Skeletal muscle tissue (tissue), 4 donors: Measurements from ENCODE around the gene RALGPS1. TPM values are rescaled to one million over a fixed set of nuclear protein-coding genes. Genes with fewer than 3 reads are reported as not detected.

ENCODE experiments used
- H3K27ac ChIP-seq: one replicate; pipeline ENCODE4 v1.7.0; 2013; ENCODE audit warnings: mild to moderate bottlenecking, low read depth, low read length, inconsistent platforms
- H3K27me3 ChIP-seq, 3 donors: one replicate each; pipeline ENCODE4 v1.7.0; 2013; ENCODE audit warnings: low read length in 3 of 3; ENCODE audit not compliant: control insufficient read depth in 3 of 3, insufficient read depth in 3 of 3
- H3K36me3 ChIP-seq, 3 donors: one replicate each; pipeline ENCODE4 v1.7.0; 2013; ENCODE audit warnings: low read length in 3 of 3; ENCODE audit not compliant: control insufficient read depth in 3 of 3, insufficient read depth in 3 of 3
- H3K4me1 ChIP-seq, 3 donors: one replicate each; pipeline ENCODE4 v1.7.0; 2013; ENCODE audit warnings: low read length in 3 of 3, mild to moderate bottlenecking in 3 of 3; ENCODE audit not compliant: control insufficient read depth in 3 of 3, insufficient read depth in 3 of 3
- H3K4me3 ChIP-seq, 3 donors: one replicate each; pipeline ENCODE4 v1.7.0; 2013; ENCODE audit warnings: low read length in 3 of 3
- H3K9ac ChIP-seq, 3 donors: one replicate each; pipeline ENCODE4 v1.7.0; 2013; ENCODE audit warnings: low read length in 3 of 3, mild to moderate bottlenecking in 3 of 3, moderate library complexity in 2 of 3, low read depth in 1 of 3
- H3K9me3 ChIP-seq, 3 donors: one replicate each; pipeline ENCODE4 v1.7.0; 2013; ENCODE audit warnings: low read length in 3 of 3; ENCODE audit not compliant: control insufficient read depth in 3 of 3
- total RNA-seq: library from RNA; depleted of rRNA; stranded (reverse); fragments of >200 nt; gene quantifications from one replicate; pipeline ENCODE4 v1.2.3, GENCODE V29; 2014
- donor health status: Osteomylitis.

RALGPS1 gene
- total RNA-seq, 1 donor from 2014 or later: 9.4 TPM

DNA sequence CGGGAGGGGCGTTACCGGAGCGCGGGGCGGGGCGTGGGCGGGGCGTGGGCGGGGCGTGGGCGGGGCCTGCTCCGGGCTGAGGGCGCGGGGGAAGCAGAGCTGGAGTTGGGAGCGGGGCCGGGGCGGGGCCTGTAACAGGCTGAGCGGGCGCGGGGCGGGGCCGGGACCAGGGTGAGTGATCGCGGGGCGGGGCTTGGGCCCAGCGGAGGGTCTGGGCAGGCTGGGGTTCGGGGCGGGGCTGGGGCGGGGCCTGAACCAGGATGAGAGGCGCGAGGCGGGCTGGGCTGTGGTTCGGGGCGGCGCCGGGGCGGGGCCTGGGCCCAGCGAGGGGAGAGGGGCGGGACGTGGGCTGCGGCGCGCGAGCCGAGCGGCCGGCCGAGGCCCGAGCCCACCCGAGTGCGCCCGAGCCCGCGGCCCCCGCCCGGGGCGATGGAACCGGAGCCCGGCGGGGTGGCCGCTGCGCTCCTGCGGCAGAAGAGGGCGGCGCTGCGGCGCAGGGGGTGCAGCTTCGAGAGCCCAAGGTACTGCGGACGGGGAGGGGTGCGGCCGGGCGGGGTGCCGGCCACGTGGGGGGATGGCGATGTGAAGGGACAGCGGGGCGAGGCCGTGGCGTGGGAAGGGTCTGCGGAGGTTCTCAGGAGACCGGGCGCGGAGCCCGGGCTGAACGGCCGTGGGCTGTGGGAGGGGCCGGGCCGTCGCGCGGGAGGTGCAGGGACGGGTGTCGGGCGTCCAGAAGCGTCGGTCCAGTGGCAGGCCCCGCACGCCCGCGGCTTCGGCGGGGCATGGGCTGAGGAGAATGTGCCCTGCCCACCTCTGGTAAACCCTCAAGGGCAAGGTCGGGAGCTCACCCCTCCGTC is 310.5 kb downstream of the RALGPS1 start:
- peaks cover 9 to 17% (median 15%) of the 10 kb centered on the region in 3 donors for H3K4me1 ChIP-seq
- H3K36me3 ChIP-seq: no peaks in the 10 kb centered on the region
- H3K27ac ChIP-seq: peak overlapping the region; percentile 72
- no peaks in the 10 kb centered on the region for H3K27me3 ChIP-seq
- peak overlapping the region; percentile 20 to 83 (median 60) for H3K9ac ChIP-seq
- H3K9me3 ChIP-seq: no peaks in the 10 kb centered on the region
- H3K4me3 ChIP-seq: peak overlapping the region; percentile 77 to 86 (median 86)

DNA sequence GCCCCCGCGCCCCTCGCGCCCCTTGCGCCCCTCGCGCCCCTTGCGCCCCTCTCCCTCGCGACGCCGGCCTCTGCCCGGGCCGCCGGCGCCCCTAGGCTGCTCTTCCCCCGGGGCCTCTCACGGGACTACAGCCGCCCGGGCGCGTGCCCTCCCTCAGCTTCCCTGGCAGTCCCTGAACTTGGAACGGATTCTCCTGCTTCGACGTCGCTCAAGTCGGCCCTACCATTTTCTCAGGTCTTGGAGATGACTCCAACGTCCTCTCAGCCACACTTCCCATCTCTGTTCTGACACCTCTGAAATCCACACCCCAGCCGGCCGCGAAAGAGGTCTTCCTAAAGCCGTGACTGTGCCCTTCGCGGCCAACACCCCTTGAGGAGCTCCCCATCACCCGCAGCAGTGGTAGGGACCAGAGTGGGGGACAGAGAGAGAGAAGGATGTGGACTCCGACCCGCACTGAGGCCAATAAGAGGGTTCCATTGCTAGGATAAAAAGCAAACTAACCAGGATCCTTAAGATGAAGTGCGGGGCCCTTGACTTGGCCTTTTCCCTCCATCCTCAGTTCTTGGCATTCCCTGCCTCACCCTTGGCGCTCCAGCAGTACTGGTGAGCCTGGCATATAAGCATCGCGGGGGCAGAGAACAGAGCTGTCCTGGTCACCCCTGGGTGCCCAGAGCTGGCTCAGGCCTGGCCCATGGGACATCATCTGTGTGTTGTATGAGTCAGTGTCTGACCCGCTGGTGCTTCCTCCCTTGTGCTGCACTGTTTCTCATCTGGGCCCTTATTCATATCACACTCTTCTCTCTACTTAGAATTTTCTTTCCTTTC is 311.4 kb downstream of the RALGPS1 start:
- Histone ChIP-seq H3K4me1 (peaks cover 9 to 17% (median 15%) of the 10 kb centered on the region in 3 donors), H3K4me3 (peak overlapping the region; percentile 24 to 77 (median 70)), H3K36me3 (no peaks in the 10 kb centered on the region), H3K27ac (no peak overlapping the region), H3K9me3 (no peaks in the 10 kb centered on the region), H3K9ac (peak overlapping the region in 1 of 3 donors; percentile 68), H3K27me3 (no peaks in the 10 kb centered on the region)

DNA sequence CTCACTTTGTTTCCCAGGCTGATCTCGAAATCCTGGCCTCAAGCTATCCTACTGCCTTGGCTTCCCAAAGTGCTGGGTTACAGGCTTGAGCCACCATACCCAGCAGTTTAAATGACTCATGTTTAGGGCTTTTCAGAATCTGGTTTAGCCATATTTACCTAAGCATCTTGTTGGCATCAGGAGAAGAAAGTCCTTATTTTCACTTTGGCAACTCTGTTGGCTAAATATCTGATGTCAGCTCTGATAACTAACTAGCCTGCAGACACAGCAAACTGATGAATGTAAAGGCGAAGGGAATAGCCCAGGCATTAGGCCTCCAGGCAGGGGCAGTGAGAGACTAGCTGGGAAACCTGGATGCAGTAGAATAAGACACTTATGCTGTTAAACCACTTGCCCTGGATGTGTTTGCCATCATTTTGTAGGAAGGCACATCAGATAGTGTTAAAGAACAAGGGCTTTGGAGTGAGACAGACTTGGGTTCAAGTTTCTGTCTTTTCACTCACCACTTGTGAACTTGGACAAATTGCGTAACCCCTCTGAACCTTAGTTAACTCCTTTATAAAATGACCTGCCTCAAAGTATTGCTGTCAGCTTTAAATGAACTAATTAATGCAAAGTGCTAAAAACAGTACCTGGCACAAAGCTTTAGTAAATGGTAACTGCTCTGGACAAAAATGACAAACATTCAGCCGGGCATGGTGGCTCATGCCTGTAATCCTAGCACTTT is 315.3 kb downstream of the RALGPS1 start:
- Histone ChIP-seq H3K27me3 (no peaks in the 10 kb centered on the region), H3K9ac (no peak overlapping the region), H3K4me3 (no peak overlapping the region), H3K9me3 (no peaks in the 10 kb centered on the region), H3K36me3 (no peaks in the 10 kb centered on the region), H3K27ac (no peak overlapping the region), H3K4me1 (peaks cover 0 to 7% (median 6%) of the 10 kb centered on the region in 3 donors)

DNA sequence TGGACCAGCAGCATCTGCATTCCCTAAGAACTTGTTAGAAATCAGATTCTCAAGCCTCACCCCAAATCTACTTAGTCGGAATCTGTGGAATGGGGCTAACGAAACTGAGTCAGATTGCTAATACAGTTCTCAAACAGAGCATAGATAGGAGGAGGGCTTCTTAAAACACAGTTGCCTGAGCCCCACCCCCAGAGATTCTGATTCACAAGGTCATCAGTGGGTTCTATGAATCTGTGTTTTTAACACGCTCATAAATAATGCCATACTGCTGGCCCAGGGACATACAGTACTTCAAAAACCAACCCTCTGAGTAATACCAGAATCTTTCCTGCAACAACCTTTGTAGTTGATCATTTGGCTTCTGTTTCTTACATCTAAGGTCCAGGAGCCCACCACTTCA is 317.1 kb downstream of the RALGPS1 start:
- H3K4me1 ChIP-seq: no peaks in the 10 kb centered on the region
- H3K4me3 ChIP-seq: no peak overlapping the region
- H3K9ac ChIP-seq: no peak overlapping the region
- H3K9me3 ChIP-seq: no peaks in the 10 kb centered on the region
- no peak overlapping the region for H3K27ac ChIP-seq
- H3K36me3 ChIP-seq: no peaks in the 10 kb centered on the region
- H3K27me3 ChIP-seq: no peaks in the 10 kb centered on the region

- Histone ChIP-seq H3K4me3 (no peak overlapping the region), H3K9ac (no peak overlapping the region), H3K36me3 (peaks cover 0 to 5% (median 0%) of the 10 kb centered on the region in 3 donors), H3K4me1 (no peaks in the 10 kb centered on the region), H3K27me3 (no peaks in the 10 kb centered on the region), H3K9me3 (no peaks in the 10 kb centered on the region), H3K27ac (no peak overlapping the region)
Measured at GRCh38 chr9:127232833-127233549, 318.4 kb downstream of the RALGPS1 start.

DNA sequence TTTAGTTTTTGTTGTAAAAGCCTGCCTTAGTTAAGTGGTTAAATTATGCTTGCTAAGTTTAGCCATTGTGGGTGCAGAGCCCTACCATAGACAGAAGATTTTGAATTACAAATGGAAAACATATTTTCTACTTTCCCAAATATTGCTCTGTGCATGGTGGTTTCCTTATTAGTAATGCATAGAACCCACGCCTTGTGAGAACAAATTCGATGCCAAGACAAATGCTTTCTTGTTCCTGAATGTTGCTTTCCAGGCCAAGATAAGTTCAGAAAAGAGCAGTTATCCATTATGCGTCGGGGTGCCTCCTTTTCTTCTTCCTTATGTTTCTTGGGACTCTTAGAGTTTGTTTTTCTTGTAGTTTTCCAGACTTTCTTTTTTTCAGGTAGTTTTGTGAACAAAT is 319.0 kb downstream of the RALGPS1 start:
- H3K36me3 ChIP-seq: peaks cover 0 to 5% (median 0%) of the 10 kb centered on the region in 3 donors
- no peaks in the 10 kb centered on the region for H3K4me1 ChIP-seq
- H3K9me3 ChIP-seq: no peaks in the 10 kb centered on the region
- no peak overlapping the region for H3K9ac ChIP-seq
- no peak overlapping the region for H3K4me3 ChIP-seq
- no peak overlapping the region for H3K27ac ChIP-seq
- H3K27me3 ChIP-seq: no peaks in the 10 kb centered on the region

DNA sequence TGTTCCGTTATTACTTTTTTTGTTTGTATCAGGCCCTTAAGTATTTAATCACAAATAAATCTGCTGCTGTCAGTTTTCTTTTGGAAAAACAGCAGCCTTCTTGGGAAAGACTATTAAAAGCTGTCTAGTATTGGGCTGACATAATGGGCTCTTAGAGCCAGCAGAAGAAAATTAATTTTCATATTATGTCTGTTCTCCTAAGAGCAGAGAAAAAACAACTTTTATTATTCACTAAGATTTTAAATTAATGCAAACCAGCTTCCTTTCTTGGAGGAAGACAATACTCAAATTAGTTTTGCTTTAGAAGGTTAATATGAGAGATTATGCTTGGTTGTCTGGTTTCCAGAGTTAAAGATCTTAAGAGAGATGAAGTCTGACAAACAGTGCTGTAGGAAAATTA is 319.4 kb downstream of the RALGPS1 start:
- peaks cover 0 to 5% (median 0%) of the 10 kb centered on the region in 3 donors for H3K36me3 ChIP-seq
- no peak overlapping the region for H3K9ac ChIP-seq
- H3K27ac ChIP-seq: no peak overlapping the region
- H3K4me1 ChIP-seq: no peaks in the 10 kb centered on the region
- no peaks in the 10 kb centered on the region for H3K9me3 ChIP-seq
- no peak overlapping the region for H3K4me3 ChIP-seq
- H3K27me3 ChIP-seq: no peaks in the 10 kb centered on the region

GRCh38 chr9:127237801-127238200 is 323.2 kb downstream of the RALGPS1 start:
- no peaks in the 10 kb centered on the region for H3K4me1 ChIP-seq
- H3K27me3 ChIP-seq: no peaks in the 10 kb centered on the region
- H3K9ac ChIP-seq: no peak overlapping the region
- H3K9me3 ChIP-seq: no peaks in the 10 kb centered on the region
- H3K36me3 ChIP-seq: peaks cover 0 to 5% (median 0%) of the 10 kb centered on the region in 3 donors
- no peak overlapping the region for H3K27ac ChIP-seq
- H3K4me3 ChIP-seq: no peak overlapping the region

- no peak overlapping the region for H3K9ac ChIP-seq
Measured at GRCh38 chr9:127241354-127241753, 326.8 kb downstream of the RALGPS1 start.

More at GRCh38 chr9:127241354-127241753, 326.8 kb downstream of the RALGPS1 start:
- no peak overlapping the region for H3K27ac ChIP-seq
- no peaks in the 10 kb centered on the region for H3K27me3 ChIP-seq
- no peaks in the 10 kb centered on the region for H3K9me3 ChIP-seq
- no peak overlapping the region for H3K4me3 ChIP-seq
- H3K4me1 ChIP-seq: peaks cover 5 to 14% (median 12%) of the 10 kb centered on the region in 3 donors
- H3K36me3 ChIP-seq: peaks cover 0 to 5% (median 0%) of the 10 kb centered on the region in 3 donors
